SK-N-SH treated with all-trans-retinoic acid at 6 μM for 48 hours (cell line): ENCODE results near the gene LEFTY1.
"Not testable (repeated sequence)": the region's sequence is repeated elsewhere in the genome, so short reads cannot be mapped to it uniquely, and the experiment has no call there.

Experiments
- ATAC-seq: fragments of 200-7000 bp; cut with Tn5 transposase; 3 replicates; pipeline ENCODE4 v1.9.1; 2020; ENCODE audit warnings: mild to moderate bottlenecking, moderate library complexity
- ARNTL ChIP-seq: fragments of 450-650 bp; formaldehyde crosslinking; IDR thresholded peaks from 2 replicates; pipeline ENCODE4 v1.5.0; 2020; ENCODE audit warnings: low read depth, mild to moderate bottlenecking, moderate library complexity, borderline replicate concordance
- BACH2 ChIP-seq: fragments of 250-450 bp; sonication (Bioruptor Pico); IDR thresholded peaks from 2 replicates; pipeline ENCODE4 v1.9.0; 2021; ENCODE audit warnings: mild to moderate bottlenecking, borderline replicate concordance
- ESRRG ChIP-seq: fragments of 250-450 bp; sonication (Bioruptor Pico); IDR thresholded peaks from 2 replicates; pipeline ENCODE4 v1.6.1; 2021; ENCODE audit warnings: mild to moderate bottlenecking
- GLIS3 ChIP-seq: fragments of 250-450 bp; sonication (Bioruptor Pico); IDR thresholded peaks from 2 replicates; pipeline ENCODE4 v1.5.0; 2020; ENCODE audit warnings: mild to moderate bottlenecking, moderate library complexity
- ISL1 ChIP-seq: fragments of 250-450 bp; sonication (Bioruptor Pico); IDR thresholded peaks from 2 replicates; pipeline ENCODE4 v2.1.2; 2022; ENCODE audit warnings: mild to moderate bottlenecking, moderate library complexity
- OSR1 ChIP-seq: fragments of 250-450 bp; sonication (Bioruptor Pico); IDR thresholded peaks from 2 replicates; pipeline ENCODE4 v1.8.0; 2022; ENCODE audit warnings: moderate library complexity, mild to moderate bottlenecking, inconsistent platforms
- PPARA ChIP-seq: fragments of 250-450 bp; sonication (Bioruptor Pico); IDR thresholded peaks from 2 replicates; pipeline ENCODE4 v1.5.0; 2020; ENCODE audit warnings: mild to moderate bottlenecking, borderline replicate concordance
- RARB ChIP-seq: fragments of 250-450 bp; sonication (Bioruptor Pico); IDR thresholded peaks from 2 replicates; pipeline ENCODE4 v1.8.0; 2021; ENCODE audit warnings: mild to moderate bottlenecking, moderate library complexity
- TCF4 ChIP-seq: fragments of 250-450 bp; sonication (Bioruptor Pico); IDR thresholded peaks from 2 replicates; pipeline ENCODE4 v1.8.0; 2021; ENCODE audit warnings: mild to moderate bottlenecking, moderate library complexity, borderline replicate concordance
- TOX ChIP-seq: fragments of 250-450 bp; sonication (Bioruptor Pico); IDR thresholded peaks from 2 replicates; pipeline ENCODE4 v1.8.0; 2021; ENCODE audit warnings: mild to moderate bottlenecking, moderate library complexity, borderline replicate concordance
- ZC3H10 ChIP-seq: fragments of 250-450 bp; sonication (Bioruptor Pico); IDR thresholded peaks from 2 replicates; pipeline ENCODE4 v1.5.1; 2021; ENCODE audit warnings: mild to moderate bottlenecking, moderate library complexity
- ZFP30 ChIP-seq: fragments of 450-650 bp; formaldehyde crosslinking; IDR thresholded peaks from 2 replicates; pipeline ENCODE4 v1.5.0; 2022; ENCODE audit warnings: mild to moderate bottlenecking, moderate library complexity
- ZNF565 ChIP-seq: fragments of 450-650 bp; formaldehyde crosslinking; conservative IDR thresholded peaks from 2 replicates; pipeline ENCODE4 v1.5.0; 2020; ENCODE audit warnings: low read depth, mild to moderate bottlenecking, moderate library complexity
- ZNF70 ChIP-seq: fragments of 450-650 bp; formaldehyde crosslinking; IDR thresholded peaks from 2 replicates; pipeline ENCODE4 v1.5.0; 2020; ENCODE audit warnings: mild to moderate bottlenecking, moderate library complexity
- ZNF8 ChIP-seq: fragments of 450-650 bp; formaldehyde crosslinking; IDR thresholded peaks from 2 replicates; pipeline ENCODE4 v1.5.0; 2020; ENCODE audit warnings: mild to moderate bottlenecking, moderate library complexity
- TF ChIP-seq, protein P1 (sequence below): fragments of 250-450 bp; sonication (Bioruptor Pico); IDR thresholded peaks from 2 replicates; pipeline ENCODE4 v1.5.1; 2020; ENCODE audit warnings: low read depth, mild to moderate bottlenecking, moderate library complexity
- TF ChIP-seq, protein P2 (sequence below): fragments of 250-450 bp; sonication (Bioruptor Pico); IDR thresholded peaks from 2 replicates; pipeline ENCODE4 v1.5.1; 2021; ENCODE audit warnings: mild to moderate bottlenecking, moderate library complexity
- TF ChIP-seq, protein P3 (sequence below): fragments of 250-450 bp; sonication (Bioruptor Pico); IDR thresholded peaks from 2 replicates; pipeline ENCODE4 v1.8.0; 2021; ENCODE audit warnings: low read depth, mild to moderate bottlenecking, moderate library complexity, borderline replicate concordance
- TF ChIP-seq, protein P4 (sequence below): fragments of 250-450 bp; sonication (Bioruptor Pico); IDR thresholded peaks from 2 replicates; pipeline ENCODE4 v1.8.0; 2020; ENCODE audit warnings: mild to moderate bottlenecking, moderate library complexity, borderline replicate concordance
- TF ChIP-seq, protein P5 (sequence below): fragments of 250-450 bp; sonication (Bioruptor Pico); IDR thresholded peaks from 2 replicates; pipeline ENCODE4 v1.5.0; 2020; ENCODE audit warnings: mild to moderate bottlenecking, moderate library complexity

The LEFTY1 gene

DNA sequence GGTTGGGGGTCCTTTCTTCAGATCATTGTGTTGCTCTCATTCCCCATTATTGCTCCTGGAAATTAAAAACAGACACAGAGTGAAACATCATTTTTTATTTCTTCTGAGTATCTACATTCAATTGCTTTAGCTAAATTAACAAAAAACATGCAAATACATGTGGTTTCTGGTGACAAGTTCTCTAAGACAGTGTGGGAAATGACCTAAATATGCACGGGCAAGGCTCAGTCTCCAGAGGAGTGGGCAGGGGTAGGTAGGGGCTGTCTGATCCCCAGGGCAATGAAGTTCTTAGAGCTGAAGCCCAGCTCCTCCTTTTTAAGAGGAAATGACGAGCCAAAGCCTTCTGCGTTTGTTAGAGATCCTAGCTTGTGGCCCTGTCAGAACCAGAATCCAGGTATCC, 47.6 kb upstream of the LEFTY1 start (continued):
- TF ChIP-seq, protein P1, sequence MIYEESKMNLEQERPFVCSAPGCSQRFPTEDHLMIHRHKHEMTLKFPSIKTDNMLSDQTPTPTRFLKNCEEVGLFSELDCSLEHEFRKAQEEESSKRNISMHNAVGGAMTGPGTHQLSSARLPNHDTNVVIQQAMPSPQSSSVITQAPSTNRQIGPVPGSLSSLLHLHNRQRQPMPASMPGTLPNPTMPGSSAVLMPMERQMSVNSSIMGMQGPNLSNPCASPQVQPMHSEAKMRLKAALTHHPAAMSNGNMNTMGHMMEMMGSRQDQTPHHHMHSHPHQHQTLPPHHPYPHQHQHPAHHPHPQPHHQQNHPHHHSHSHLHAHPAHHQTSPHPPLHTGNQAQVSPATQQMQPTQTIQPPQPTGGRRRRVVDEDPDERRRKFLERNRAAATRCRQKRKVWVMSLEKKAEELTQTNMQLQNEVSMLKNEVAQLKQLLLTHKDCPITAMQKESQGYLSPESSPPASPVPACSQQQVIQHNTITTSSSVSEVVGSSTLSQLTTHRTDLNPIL (CRISPR knock-in tag) = no peak
- no peak for TF ChIP-seq ARNTL (CRISPR knock-in tag)
- TF ChIP-seq, protein P2, sequence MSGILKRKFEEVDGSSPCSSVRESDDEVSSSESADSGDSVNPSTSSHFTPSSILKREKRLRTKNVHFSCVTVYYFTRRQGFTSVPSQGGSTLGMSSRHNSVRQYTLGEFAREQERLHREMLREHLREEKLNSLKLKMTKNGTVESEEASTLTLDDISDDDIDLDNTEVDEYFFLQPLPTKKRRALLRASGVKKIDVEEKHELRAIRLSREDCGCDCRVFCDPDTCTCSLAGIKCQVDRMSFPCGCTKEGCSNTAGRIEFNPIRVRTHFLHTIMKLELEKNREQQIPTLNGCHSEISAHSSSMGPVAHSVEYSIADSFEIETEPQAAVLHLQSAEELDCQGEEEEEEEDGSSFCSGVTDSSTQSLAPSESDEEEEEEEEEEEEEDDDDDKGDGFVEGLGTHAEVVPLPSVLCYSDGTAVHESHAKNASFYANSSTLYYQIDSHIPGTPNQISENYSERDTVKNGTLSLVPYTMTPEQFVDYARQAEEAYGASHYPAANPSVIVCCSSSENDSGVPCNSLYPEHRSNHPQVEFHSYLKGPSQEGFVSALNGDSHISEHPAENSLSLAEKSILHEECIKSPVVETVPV = no peak
- no peak for TF ChIP-seq PPARA (CRISPR knock-in tag)
- no peak for TF ChIP-seq ZNF70

DNA sequence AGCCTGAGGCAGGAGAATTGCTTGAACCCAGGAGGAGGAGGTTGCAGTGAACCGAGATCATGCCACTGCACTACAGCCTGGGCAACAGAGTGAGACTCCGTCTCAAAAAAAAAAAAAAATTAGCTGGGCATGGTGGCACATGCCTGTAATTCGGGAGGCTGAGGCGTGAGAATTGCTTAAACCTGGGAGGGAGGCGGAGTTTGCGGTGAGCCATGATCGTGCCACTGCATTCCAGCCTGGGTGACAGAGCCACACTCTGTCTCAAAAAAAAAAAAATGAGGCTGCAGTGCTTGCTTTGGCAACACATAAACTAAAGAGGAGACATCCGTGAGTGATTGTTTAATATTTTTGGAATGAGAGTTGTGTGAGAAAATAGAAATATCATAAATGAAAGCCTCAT, 47.1 kb upstream of the LEFTY1 start:
- ATAC-seq = not testable (repeated sequence)

DNA sequence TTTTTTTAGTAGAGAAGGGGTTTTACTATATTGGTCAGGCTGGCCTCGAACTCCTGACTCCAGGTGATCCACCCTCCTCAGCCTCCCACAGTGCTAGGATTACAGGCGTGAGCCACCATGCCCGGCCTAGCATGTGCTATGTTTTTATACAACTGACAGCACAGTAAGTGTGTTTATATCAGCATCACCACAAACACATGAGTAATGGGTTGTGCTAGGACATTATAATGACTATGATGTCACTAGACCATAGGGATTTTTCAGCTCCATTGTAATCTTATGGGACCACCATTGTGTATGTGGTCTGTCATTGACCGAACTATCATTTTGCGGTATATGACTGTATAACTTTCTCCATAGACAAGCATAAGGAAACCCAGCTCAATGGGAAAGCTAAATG, 45.8 kb upstream of the LEFTY1 start:
- no peak for ATAC-seq
- TF ChIP-seq GLIS3 (CRISPR knock-in tag) (no peak), RARB (CRISPR knock-in tag) (no peak), ZNF70 (no peak), ARNTL (CRISPR knock-in tag) (no peak), BACH2 (no peak), ZNF565 (CRISPR knock-in tag) (no peak), ZFP30 (no peak), ZNF8 (CRISPR knock-in tag) (no peak), PPARA (CRISPR knock-in tag) (no peak), ISL1 (CRISPR knock-in tag) (no peak), OSR1 (no peak), TCF4 (CRISPR knock-in tag) (no peak), ZC3H10 (no peak), ESRRG (CRISPR knock-in tag) (no peak), TOX (CRISPR knock-in tag) (no peak)
- TF ChIP-seq, protein P1 (CRISPR knock-in tag) = no peak
- TF ChIP-seq, protein P3, sequence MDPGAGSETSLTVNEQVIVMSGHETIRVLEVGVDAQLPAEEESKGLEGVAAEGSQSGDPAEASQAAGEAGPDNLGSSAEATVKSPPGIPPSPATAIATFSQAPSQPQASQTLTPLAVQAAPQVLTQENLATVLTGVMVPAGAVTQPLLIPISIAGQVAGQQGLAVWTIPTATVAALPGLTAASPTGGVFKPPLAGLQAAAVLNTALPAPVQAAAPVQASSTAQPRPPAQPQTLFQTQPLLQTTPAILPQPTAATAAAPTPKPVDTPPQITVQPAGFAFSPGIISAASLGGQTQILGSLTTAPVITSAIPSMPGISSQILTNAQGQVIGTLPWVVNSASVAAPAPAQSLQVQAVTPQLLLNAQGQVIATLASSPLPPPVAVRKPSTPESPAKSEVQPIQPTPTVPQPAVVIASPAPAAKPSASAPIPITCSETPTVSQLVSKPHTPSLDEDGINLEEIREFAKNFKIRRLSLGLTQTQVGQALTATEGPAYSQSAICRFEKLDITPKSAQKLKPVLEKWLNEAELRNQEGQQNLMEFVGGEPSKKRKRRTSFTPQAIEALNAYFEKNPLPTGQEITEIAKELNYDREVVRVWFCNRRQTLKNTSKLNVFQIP (CRISPR knock-in tag) = no peak
- TF ChIP-seq, protein P4, sequence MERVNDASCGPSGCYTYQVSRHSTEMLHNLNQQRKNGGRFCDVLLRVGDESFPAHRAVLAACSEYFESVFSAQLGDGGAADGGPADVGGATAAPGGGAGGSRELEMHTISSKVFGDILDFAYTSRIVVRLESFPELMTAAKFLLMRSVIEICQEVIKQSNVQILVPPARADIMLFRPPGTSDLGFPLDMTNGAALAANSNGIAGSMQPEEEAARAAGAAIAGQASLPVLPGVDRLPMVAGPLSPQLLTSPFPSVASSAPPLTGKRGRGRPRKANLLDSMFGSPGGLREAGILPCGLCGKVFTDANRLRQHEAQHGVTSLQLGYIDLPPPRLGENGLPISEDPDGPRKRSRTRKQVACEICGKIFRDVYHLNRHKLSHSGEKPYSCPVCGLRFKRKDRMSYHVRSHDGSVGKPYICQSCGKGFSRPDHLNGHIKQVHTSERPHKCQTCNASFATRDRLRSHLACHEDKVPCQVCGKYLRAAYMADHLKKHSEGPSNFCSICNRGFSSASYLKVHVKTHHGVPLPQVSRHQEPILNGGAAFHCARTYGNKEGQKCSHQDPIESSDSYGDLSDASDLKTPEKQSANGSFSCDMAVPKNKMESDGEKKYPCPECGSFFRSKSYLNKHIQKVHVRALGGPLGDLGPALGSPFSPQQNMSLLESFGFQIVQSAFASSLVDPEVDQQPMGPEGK (CRISPR knock-in tag) = no peak
- TF ChIP-seq, protein P5, sequence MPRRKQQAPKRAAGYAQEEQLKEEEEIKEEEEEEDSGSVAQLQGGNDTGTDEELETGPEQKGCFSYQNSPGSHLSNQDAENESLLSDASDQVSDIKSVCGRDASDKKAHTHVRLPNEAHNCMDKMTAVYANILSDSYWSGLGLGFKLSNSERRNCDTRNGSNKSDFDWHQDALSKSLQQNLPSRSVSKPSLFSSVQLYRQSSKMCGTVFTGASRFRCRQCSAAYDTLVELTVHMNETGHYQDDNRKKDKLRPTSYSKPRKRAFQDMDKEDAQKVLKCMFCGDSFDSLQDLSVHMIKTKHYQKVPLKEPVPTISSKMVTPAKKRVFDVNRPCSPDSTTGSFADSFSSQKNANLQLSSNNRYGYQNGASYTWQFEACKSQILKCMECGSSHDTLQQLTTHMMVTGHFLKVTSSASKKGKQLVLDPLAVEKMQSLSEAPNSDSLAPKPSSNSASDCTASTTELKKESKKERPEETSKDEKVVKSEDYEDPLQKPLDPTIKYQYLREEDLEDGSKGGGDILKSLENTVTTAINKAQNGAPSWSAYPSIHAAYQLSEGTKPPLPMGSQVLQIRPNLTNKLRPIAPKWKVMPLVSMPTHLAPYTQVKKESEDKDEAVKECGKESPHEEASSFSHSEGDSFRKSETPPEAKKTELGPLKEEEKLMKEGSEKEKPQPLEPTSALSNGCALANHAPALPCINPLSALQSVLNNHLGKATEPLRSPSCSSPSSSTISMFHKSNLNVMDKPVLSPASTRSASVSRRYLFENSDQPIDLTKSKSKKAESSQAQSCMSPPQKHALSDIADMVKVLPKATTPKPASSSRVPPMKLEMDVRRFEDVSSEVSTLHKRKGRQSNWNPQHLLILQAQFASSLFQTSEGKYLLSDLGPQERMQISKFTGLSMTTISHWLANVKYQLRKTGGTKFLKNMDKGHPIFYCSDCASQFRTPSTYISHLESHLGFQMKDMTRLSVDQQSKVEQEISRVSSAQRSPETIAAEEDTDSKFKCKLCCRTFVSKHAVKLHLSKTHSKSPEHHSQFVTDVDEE (CRISPR knock-in tag) = no peak
